Hepatocyte (in vitro differentiated cells): ENCODE measurements around the gene SUN3. TPM values are rescaled to one million over a fixed set of nuclear protein-coding genes. Genes with fewer than 3 reads are reported as not detected.

Experiments used
- DNase-seq: peaks from one replicate; pipeline ENCODE4 v3.0.0-alpha.2; 2016; ENCODE audit warnings: low spot score
- H2AFZ ChIP-seq: fragments of 200-600 bp; sonication (generic); 2 replicates; pipeline ENCODE4 v1.6.0; 2016; ENCODE audit warnings: antibody characterized with exemption, mild to moderate bottlenecking
- H3K27ac ChIP-seq: fragments of 200-600 bp; sonication (generic); 2 replicates; pipeline ENCODE4 v1.5.1; 2016; ENCODE audit warnings: mild to moderate bottlenecking
- H3K27me3 ChIP-seq: fragments of 200-600 bp; sonication (generic); 2 replicates; pipeline ENCODE4 v1.6.1; 2016
- H3K36me3 ChIP-seq: fragments of 200-600 bp; sonication (generic); replicated peaks from 2 replicates; pipeline ENCODE4 v1.5.1; 2016; ENCODE audit warnings: low read depth; ENCODE audit not compliant: insufficient read depth
- H3K4me1 ChIP-seq: fragments of 200-600 bp; sonication (generic); 2 replicates; pipeline ENCODE4 v1.5.1; 2016; ENCODE audit warnings: mild to moderate bottlenecking, moderate library complexity; ENCODE audit not compliant: insufficient read depth
- H3K4me2 ChIP-seq: fragments of 200-600 bp; sonication (generic); 2 replicates; pipeline ENCODE4 v1.6.0; 2016
- H3K4me3 ChIP-seq: fragments of 200-600 bp; sonication (generic); 2 replicates; pipeline ENCODE4 v1.5.1; 2016; ENCODE audit warnings: mild to moderate bottlenecking
- H3K79me2 ChIP-seq: fragments of 200-600 bp; sonication (generic); 2 replicates; pipeline ENCODE4 v1.6.0; 2017; ENCODE audit warnings: mild to moderate bottlenecking
- H3K9me2 ChIP-seq: fragments of 200-600 bp; sonication (generic); replicated peaks from 2 replicates; pipeline ENCODE4 v1.6.0; 2017; ENCODE audit warnings: mild to moderate bottlenecking; ENCODE audit not compliant: insufficient read depth
- H3K9me3 ChIP-seq: fragments of 200-600 bp; sonication (generic); 2 replicates; pipeline ENCODE4 v1.5.1; 2016; ENCODE audit warnings: low read depth, mild to moderate bottlenecking
- H4K20me1 ChIP-seq: fragments of 200-600 bp; sonication (generic); 2 replicates; pipeline ENCODE4 v1.6.0; 2016; ENCODE audit warnings: mild to moderate bottlenecking; ENCODE audit not compliant: insufficient read depth, poor library complexity, severe bottlenecking
- CTCF ChIP-seq: fragments of 200-600 bp; sonication (generic); IDR thresholded peaks from 2 replicates; pipeline ENCODE4 v1.5.1; 2016; ENCODE audit warnings: antibody characterized with exemption, mild to moderate bottlenecking; ENCODE audit not compliant: poor library complexity
- EZH2 ChIP-seq: fragments of 200-600 bp; sonication (generic); IDR thresholded peaks from 2 replicates; pipeline ENCODE4 v1.6.1; 2016; ENCODE audit warnings: antibody characterized with exemption, mild to moderate bottlenecking, borderline replicate concordance
- EZH2phosphoT487 ChIP-seq: fragments of 200-600 bp; sonication (generic); IDR thresholded peaks from one replicate; pipeline ENCODE4 v1.6.1; 2018; ENCODE audit warnings: antibody characterized with exemption, mild to moderate bottlenecking, low read depth, moderate library complexity; ENCODE audit not compliant: unreplicated experiment, severe bottlenecking
- WGBS: methylation state at CpG from one replicate; pipeline ENCODE4 v1.1.6; 2016; ENCODE audit warnings: low lambda C conversion rate; ENCODE audit errors: missing lambda C conversion rate; 5-methylcytosine and 5-hydroxymethylcytosine counted together
- polyA plus RNA-seq: library from polyadenylated mRNA; unstranded; fragments of >200 nt; fragmentation: Nextera tagmentation; extraction: Ambion mirVana; gene quantifications from 2 replicates; pipeline ENCODE4 v1.2.1, GENCODE V29; 2016
- total RNA-seq: library from RNA; depleted of rRNA; stranded (reverse); fragments of >200 nt; gene quantifications from 2 replicates; pipeline ENCODE4 v1.2.3, GENCODE V29; 2014

The SUN3 gene
- total and polyA plus RNA-seq, 2 experiments from 2014 or later = not detected

DNA sequence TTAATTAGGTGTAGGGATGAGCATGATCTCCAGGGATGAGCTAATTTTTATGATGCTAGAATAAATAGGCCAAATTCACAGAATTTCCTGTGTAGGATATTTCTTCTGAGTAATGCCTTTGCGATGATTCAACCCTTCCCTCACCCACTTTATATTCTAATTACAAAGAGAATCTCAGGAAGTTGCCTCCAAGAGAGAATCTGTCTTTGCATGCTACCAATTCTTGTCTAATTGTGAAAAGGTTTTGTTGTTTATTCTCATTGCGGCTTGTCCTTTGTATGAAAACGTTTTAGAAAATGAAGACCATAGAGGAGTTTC lies 12.7 kb upstream of the SUN3 start:
- H3K4me3 ChIP-seq = no peak overlapping the region
- H3K27ac ChIP-seq = no peak overlapping the region
- H3K4me1 ChIP-seq = no peaks in the 10 kb centered on the region
- H3K36me3 ChIP-seq = no peaks in the 10 kb centered on the region
- no peaks in the 10 kb centered on the region for H3K9me3 ChIP-seq
- H3K4me2 ChIP-seq = no peak overlapping the region
- 82% methylated on average over 3 of the region's 3 CpGs for WGBS
- no peaks in the 10 kb centered on the region for H3K9me2 ChIP-seq
- no peaks in the 10 kb centered on the region for H3K79me2 ChIP-seq
- TF ChIP-seq EZH2phosphoT487 (no peak), CTCF (no peak), EZH2 (no peak)
- H4K20me1 ChIP-seq = no peaks in the 10 kb centered on the region
- H2AFZ ChIP-seq = no peak overlapping the region
- no peak for DNase-seq
- H3K27me3 ChIP-seq = peaks cover 22% of the 10 kb centered on the region

DNA sequence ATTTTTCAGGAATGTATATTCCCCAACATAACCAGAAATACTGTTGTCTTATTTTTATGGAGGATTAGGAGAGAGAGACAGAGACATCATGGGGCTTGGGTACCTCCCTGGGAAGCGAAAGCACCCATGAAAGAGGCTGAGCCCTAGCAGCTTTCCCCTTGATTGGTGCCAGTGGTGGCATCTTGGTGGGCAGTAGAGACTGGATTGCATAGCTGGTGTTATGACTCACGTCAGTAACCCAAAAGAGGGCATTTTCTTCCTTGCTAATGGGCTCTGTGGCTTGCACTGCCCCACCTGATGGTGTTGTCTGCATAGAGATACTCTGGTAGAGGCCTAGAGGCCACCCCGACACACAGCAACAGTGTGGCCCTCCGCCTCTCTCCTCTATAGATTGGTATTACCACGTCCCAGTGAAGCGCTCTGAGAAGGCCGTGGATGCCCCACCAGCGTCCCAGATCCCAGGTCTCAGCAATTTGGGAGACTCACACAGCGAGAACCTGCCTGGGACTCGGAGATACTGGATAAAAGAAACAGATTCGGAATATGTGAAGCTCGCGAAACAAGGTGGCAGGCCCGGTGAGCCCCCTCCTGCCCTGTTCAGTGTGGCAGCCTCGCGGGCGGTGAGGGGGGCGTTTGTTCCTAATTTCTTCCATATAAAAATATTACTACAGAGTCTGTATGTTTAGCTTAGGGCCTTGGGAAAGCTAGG lies 12.2 kb upstream of the SUN3 start:
- WGBS = 86% methylated on average over 18 of the region's 18 CpGs
- DNase-seq = no peak
- H3K4me2 ChIP-seq = no peak overlapping the region
- no peaks in the 10 kb centered on the region for H3K79me2 ChIP-seq
- no peaks in the 10 kb centered on the region for H3K36me3 ChIP-seq
- H3K9me2 ChIP-seq = no peaks in the 10 kb centered on the region
- no peaks in the 10 kb centered on the region for H3K9me3 ChIP-seq
- H3K27ac ChIP-seq = no peak overlapping the region
- peaks cover 27% of the 10 kb centered on the region for H3K27me3 ChIP-seq
- H3K4me1 ChIP-seq = peaks cover 2% of the 10 kb centered on the region
- no peak overlapping the region for H2AFZ ChIP-seq
- no peak for TF ChIP-seq CTCF
- no peak for TF ChIP-seq EZH2phosphoT487
- no peak for TF ChIP-seq EZH2
- no peak overlapping the region for H3K4me3 ChIP-seq
- H4K20me1 ChIP-seq = no peaks in the 10 kb centered on the region

DNA sequence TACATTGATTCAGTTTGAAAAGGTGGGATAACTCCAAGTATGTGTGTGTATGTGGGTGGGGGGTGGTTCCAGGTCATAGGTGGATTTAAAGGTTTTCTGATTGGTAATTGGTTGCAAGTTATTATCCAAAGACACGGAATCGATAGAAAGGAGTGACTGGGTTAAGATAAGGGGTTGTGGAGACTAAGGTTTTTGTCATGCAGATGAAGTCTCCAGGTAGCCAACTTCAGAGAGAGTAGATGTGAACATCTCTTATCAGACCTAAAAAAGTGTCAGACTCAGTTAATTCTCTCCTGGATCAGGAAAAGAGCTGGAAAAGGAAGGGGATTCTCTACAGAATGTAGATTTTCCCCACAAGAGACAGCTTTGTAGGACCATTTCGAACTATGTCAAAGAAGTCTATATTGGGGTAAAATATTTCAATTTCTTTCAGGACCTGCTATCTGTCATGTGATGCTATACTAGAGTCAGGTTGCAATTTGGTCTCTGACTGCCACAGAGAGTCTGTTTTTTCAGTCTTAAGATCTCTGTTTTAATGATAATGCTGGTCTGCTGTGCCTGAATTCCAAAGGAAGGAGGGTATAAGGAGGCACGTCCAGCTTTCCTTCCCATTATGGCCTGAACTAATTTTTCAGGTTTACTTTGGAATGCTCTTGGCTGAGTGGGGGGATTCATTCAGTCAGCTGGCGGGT lies 10.1 kb upstream of the SUN3 start:
- H3K4me3 ChIP-seq = no peak overlapping the region
- no peak overlapping the region for H2AFZ ChIP-seq
- H3K36me3 ChIP-seq = no peaks in the 10 kb centered on the region
- 31% methylated on average over 5 of the region's 5 CpGs for WGBS
- peaks cover 8% of the 10 kb centered on the region for H3K4me1 ChIP-seq
- no peak overlapping the region for H3K4me2 ChIP-seq
- H3K79me2 ChIP-seq = no peaks in the 10 kb centered on the region
- no peak for TF ChIP-seq EZH2phosphoT487
- TF ChIP-seq EZH2 = no peak
- TF ChIP-seq CTCF = no peak
- no peaks in the 10 kb centered on the region for H3K9me2 ChIP-seq
- H3K27me3 ChIP-seq = peaks cover 41% of the 10 kb centered on the region
- DNase-seq = no peak
- no peak overlapping the region for H3K27ac ChIP-seq
- no peaks in the 10 kb centered on the region for H4K20me1 ChIP-seq
- no peaks in the 10 kb centered on the region for H3K9me3 ChIP-seq
